CD4-positive, alpha-beta T cell treated with Interleukin-15 for 1 hour (primary cell): Measurements from ENCODE around the gene LCN12.

Experiments
- DNase-seq: peaks from one replicate; pipeline ENCODE4 v3.0.0-alpha.2; 2020

Gene LCN12

DNA sequence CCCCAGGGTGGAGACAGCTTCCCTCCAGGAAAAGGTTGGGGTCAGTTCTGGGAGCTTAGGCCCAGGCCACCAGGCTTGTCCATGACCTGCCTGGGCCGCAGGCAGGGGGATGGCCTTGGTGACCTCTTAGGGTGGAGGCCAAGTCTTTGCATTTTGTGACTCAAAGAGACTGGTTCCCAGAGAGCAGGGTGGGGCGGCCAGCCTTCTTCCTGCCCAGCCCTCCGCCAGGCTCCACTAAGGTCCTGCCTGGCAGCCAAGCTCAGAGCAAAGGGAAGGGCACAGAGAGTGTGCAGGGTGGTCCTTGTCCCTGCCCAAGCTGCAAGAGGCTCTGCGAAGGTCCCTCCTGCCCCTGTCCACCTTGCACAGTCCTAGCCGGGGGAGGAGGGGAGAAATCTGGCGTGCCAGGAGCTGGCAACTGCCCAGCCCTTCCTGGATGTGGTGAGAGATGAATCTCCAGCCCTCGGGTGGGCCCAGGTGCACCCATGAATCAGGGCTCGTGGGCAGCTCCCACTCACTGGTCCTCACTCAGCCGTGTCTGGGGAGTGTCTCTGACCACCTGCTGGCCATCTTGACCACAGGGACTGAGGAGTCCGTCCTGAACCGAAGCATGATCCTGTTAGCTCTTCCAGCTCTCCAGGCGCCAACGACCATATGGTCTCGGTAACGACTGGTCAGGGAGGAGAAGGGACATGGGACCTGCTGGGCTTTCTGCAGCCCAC is 22.9 kb downstream of the LCN12 start:
- DNase-seq = no peak

DNA sequence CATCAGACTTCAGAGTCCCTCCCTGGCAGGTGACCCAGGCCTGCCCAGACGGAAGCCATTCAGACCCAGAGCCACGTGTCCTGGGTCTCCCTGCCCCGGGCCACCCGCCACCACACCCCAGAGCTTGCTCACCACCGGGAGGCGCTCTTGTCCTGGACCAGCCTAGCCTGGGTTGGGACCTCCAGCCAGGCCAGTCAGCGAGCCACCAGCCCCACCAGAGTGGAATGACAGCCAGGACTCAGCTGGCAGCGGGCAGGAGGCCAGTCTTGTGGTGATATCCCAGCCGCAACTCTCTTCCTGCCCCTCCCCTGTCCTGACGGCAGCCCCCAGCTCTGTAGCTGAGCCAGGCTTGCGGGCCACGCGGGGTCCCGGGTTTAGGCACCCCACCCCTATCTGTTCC is 23.6 kb downstream of the LCN12 start:
- peak; percentile 35 for DNase-seq

DNA sequence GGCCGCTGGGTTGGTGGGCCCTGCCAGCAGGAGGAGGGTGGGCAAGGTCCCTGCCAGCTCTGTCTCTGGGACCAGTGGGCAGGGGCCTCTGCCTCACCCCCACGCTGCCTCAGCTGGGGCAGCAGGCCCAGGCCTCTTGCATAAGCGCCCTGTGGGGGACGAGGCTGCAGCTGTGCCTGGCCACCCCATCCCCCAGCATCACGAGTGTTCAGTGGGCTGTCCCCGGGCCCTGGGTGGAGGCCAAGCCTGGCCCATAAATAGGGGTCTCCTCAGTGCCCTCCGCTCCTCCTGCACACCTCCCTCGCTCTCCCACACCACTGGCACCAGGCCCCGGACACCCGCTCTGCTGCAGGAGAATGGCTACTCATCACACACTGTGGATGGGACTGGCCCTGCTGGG is 25.1 kb downstream of the LCN12 start, which contains the start of gene PTGDS:
PTGDS (plus strand) TSS at position 282 of the 400 bp plus-strand sequence; CDS start at position 357, 75 bp downstream.
- DNase-seq = no peak

GRCh38 chr9:136977649-136978072 is 25.6 kb downstream of the LCN12 start:
- DNase-seq = no peak

DNA sequence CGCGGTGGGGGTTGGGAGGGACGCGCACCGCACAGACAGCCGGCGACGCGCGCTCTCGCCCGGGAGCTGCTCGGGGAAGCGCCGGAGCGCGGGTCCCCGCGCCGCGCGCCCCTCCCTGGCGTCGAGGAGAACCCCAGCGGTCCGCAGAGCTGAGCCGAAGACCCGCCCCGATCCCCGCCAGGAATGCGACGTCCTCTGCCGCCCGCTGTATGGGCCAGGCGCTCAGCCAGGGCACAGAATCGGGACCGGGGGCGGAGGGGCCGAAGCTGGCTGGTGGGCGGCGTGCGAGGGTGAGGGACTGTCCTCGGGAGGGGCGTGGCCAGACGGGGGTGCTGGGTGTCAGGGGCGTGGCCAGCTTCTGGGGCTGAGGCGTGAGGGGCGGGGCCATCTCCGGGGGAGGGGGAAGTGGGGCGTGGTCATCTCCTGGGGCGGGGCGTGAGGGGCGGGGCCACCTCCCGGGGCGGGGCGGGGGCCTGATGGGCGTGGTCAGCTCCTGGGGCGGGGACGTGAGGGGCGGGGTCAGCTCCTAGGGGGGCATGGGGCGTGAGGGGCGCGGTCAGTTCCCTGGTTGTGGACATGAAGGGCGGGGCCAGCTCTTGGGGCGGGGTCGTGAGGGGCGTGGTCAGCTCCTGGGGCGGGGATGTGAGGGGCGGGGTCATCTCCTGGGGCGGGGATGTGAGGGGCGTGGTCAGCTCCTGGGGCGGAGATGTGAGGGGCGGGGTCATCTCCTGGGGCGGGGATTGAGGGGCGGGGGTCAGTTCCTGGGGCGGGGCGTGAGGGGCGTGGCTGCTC is 26.2 kb downstream of the LCN12 start:
- peak; percentile 72 for DNase-seq

GRCh38 chr9:136978865-136979544 is 26.9 kb downstream of the LCN12 start:
- DNase-seq = no peak

DNA sequence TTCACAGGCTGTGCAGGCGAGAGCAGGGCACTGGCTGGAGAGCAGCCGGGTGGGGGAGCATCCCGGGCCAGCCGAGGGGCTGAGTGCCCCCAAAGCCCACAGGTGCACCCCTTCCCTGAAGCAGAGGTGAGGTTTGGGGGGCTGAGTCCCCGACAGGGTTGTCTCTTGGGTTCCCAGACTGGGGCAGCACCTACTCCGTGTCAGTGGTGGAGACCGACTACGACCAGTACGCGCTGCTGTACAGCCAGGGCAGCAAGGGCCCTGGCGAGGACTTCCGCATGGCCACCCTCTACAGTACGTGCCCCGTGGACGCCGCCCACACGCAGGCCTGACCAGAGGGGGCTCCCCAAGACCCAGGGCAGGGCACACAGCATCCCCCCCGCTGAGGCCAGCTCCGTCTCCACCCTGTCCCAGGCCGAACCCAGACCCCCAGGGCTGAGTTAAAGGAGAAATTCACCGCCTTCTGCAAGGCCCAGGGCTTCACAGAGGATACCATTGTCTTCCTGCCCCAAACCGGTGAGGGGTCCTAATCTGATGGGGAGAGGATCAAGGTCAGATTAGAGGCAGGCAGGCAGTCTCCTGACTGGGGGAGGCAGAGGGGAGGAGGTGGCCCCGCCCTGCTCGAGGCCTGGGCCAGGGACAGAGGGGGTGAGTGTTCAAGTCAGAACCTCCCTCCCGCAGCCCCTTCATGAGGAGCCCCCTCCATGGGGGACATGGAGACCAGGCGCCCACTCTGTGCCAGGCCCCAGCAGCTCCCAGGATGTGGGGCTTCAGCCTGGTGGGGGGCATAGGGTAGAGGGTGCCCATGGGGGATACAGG is 27.9 kb downstream of the LCN12 start:
- DNase-seq = no peak

DNA sequence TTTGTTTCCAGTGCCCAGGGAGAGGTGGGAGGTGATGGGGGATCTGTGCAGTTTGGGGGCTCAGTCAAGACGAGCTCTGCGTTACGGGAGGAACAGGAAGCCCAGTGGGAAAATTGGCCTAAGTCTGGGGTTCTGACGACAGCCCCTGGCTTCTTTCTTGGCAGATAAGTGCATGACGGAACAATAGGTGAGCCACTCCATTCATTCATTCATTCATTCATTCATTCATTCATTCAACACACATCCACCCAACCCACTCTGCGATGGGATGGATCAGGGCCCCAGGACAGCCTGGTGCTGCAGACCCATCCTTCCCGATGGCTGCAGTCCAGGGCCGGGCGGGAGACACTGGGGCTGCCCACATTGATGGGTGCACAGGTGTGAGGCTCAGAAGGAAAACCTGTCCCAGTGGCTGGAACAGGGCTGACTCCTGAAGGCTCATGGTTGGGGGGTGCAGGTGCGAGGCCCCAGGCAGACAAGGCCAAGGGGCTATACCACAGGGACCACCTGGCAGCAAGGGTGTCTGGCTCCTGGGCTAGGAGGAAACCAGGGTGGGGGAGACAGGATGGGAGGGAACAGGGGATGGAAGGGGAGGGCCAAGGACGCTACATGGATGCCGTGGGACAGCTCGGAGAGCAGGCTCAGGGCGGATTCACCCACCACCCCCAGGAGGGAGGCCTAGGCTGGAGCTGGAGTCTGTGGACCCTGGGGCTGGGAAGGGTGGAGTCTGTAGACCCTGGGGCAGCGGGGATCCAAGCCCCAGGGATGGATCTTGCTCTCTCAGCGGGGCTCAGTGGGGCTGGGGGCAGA is 28.8 kb downstream of the LCN12 start:
- DNase-seq = no peak

DNA sequence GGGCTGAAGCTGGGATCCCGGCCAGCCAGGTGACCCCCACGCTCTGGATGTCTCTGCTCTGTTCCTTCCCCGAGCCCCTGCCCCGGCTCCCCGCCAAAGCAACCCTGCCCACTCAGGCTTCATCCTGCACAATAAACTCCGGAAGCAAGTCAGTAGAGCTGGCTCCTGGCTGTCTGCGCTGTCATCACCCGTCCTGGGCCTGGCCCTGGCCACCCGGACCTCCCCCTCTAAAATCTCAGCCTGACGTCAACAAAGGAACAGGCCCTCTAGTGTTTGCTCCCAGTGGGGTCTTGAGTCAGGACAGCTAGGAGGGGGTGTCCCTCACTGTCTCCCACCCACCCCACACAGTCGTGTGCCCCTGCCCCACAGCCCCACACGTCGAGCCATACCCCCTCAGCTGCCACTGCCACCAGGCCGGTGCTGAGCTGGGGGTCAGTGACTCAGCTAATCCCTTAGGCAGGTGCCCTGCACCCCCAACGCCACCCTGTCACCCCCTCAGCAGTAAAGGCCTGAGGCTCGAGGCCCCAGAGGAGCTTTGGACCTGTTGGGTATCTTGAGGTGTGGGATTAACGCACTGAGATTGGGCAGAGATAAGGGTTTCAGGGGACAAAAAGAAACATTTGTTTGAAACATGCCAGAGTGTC is 29.6 kb downstream of the LCN12 start:
- no peak for DNase-seq

- no peak for DNase-seq
Measured at GRCh38 chr9:136982232-136983051, 30.4 kb downstream of the LCN12 start, which contains the start of gene LCNL1. Gene LCNL1, plus strand, starts transcription at chr9:136982993. Its CDS starts 594 bp downstream, at chr9:136983587.

DNA sequence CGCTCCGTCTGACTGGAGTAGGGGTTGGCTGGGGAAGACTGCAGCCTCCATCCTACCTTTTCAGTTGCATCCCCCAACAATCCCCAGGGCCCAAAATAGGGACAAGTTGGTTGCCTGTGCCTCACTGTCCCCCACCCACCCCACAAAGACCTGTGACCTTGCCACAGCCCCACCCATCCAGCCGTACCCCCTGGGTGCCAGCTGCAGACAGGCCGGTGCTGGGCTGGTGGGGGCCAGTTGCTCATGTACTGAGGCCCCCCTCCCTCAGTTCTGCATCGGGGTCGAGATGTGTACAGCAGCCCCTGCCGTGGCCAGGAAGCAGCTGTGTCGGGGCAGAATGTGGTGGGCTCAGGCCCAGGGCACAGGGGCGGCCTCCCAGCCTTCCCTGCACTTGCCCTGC is 31.1 kb downstream of the LCN12 start:
- no peak for DNase-seq

DNA sequence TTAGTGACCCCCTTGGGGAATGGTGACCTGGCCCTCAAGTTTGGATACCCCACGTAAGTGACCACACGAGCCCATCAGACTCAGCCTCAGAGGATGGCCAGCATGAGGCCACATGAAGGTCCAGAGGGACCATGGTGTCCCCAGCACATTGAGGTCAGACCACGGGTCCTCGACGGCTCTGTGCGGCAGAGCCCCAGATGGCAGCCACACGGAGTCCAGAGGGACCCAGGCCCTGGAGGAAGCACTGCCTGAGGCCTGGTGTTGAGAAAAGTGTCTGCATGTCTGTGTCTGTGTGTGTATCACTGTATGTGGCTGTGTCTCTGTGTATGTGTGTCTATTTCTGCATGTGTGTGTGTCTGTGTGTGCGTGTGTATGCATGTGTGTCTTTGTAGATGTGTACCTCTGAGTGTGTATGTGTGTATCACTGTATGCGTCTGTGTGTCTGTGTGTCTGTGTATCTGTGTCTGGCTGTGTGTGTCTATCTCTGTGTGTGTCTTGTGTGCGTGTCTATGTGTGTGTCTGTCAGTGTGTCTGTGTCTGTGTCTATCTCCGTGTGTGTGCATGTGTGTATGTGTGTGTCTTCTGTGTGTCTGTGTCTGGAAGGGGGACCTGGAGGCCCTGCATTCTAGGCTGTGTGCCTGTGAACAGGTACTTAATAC is 31.7 kb downstream of the LCN12 start:
- DNase-seq = no peak

- DNase-seq = no peak
Measured at GRCh38 chr9:136984464-136985026, 32.5 kb downstream of the LCN12 start.

- no peak for DNase-seq
Measured at GRCh38 chr9:136985027-136985602, 33.0 kb downstream of the LCN12 start.

- no peak for DNase-seq
Measured at GRCh38 chr9:136985853-136986252, 33.8 kb downstream of the LCN12 start.

DNA sequence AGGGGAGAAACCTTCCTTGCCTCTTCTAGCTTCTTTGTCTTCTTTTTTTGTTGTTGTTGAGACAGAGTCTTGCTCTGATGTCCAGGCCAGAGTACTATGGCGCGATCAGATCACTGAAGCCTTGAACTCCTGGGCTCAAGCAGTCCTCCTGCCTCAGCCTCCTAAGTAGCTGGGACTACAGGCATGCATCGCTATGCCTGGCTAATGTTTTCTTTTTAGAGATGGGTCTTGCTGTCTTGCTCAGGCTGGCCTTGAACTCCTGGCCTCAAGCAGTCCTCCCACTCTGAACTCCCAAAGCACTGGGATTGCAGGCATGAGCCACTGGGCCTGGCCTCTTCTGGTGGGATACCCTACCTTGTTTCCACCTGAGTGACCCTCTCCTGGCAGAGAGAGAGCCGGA is 36.8 kb downstream of the LCN12 start:
- no peak for DNase-seq

GRCh38 chr9:136990242-136990911 is 38.3 kb downstream of the LCN12 start:
- no peak for DNase-seq
